Stimulated activated naive CD8-positive, alpha-beta T cell treated with anti-CD3 and anti-CD28 coated beads, Interleukin-15, Interleukin-2, amounts not matched to agents 100 U/mL and 50 U/mL, for 24 hours (primary cell): Measurements from ENCODE around the gene GNG7.
"Not testable (repeated sequence)": the region's sequence is repeated elsewhere in the genome, so short reads cannot be mapped to it uniquely, and the experiment has no call there.

Source experiments
- ATAC-seq: fragments of 150-1000 bp; cut with Tn5 transposase; one replicate; pipeline ENCODE4 v1.10.0; 2021
- DNase-seq: peaks from one replicate; pipeline ENCODE4 v3.0.0; 2021

The GNG7 gene

GRCh38 chr19:2713170-2713569, 10.7 kb upstream of the GNG7 start:
- DNase-seq, ATAC-seq: not testable (repeated sequence)

GRCh38 chr19:2711875-2712205, 9.3 kb upstream of the GNG7 start:
- ATAC-seq (no peak), DNase-seq (no peak)

- ATAC-seq: no peak
- no peak for DNase-seq
Observed at GRCh38 chr19:2711172-2711874, 8.8 kb upstream of the GNG7 start.

GRCh38 chr19:2706251-2706650, 3.8 kb upstream of the GNG7 start:
- DNase-seq: no peak
- ATAC-seq: no peak

- DNase-seq: no peak
Observed at GRCh38 chr19:2703691-2704216, 1.3 kb upstream of the GNG7 start.

GRCh38 chr19:2703077-2703437, 563 bp upstream of the GNG7 start:
- no peak for DNase-seq

More at GRCh38 chr19:2703691-2704216, 1.3 kb upstream of the GNG7 start:
- no peak for ATAC-seq

GRCh38 chr19:2701361-2702169, 929 bp downstream of the GNG7 start:
- DNase-seq: no peak
- ATAC-seq: no peak

More at GRCh38 chr19:2703077-2703437, 563 bp upstream of the GNG7 start:
- no peak for ATAC-seq

GRCh38 chr19:2700660-2701360, 1.7 kb downstream of the GNG7 start:
- no peak for ATAC-seq
- DNase-seq: no peak

- ATAC-seq (no peak), DNase-seq (no peak)
Observed at GRCh38 chr19:2699413-2700140, 2.9 kb downstream of the GNG7 start.

GRCh38 chr19:2694196-2694595, 8.3 kb downstream of the GNG7 start:
- no peak for DNase-seq
- ATAC-seq: no peak

GRCh38 chr19:2693492-2694160, 8.9 kb downstream of the GNG7 start:
- ATAC-seq (no peak), DNase-seq (no peak)

GRCh38 chr19:2691951-2692350, 10.5 kb downstream of the GNG7 start:
- ATAC-seq (no peak), DNase-seq (no peak)

- ATAC-seq: no peak
Observed at GRCh38 chr19:2690856-2691255, 11.6 kb downstream of the GNG7 start.

GRCh38 chr19:2686360-2686759, 16.1 kb downstream of the GNG7 start:
- no peak for ATAC-seq

More at GRCh38 chr19:2690856-2691255, 11.6 kb downstream of the GNG7 start:
- no peak for DNase-seq

GRCh38 chr19:2685204-2685704, 17.2 kb downstream of the GNG7 start:
- no peak for DNase-seq
- no peak for ATAC-seq

More at GRCh38 chr19:2686360-2686759, 16.1 kb downstream of the GNG7 start:
- no peak for DNase-seq

- DNase-seq: no peak
Observed at GRCh38 chr19:2683430-2684003, 19.0 kb downstream of the GNG7 start.

GRCh38 chr19:2680808-2681207, 21.7 kb downstream of the GNG7 start:
- no peak for ATAC-seq
- no peak for DNase-seq

More at GRCh38 chr19:2683430-2684003, 19.0 kb downstream of the GNG7 start:
- ATAC-seq: no peak

- DNase-seq (no peak), ATAC-seq (no peak)
Observed at GRCh38 chr19:2679439-2679838, 23.1 kb downstream of the GNG7 start.

GRCh38 chr19:2678948-2679347, 23.5 kb downstream of the GNG7 start:
- ATAC-seq, DNase-seq: not testable (repeated sequence)

- DNase-seq (no peak), ATAC-seq (no peak)
Observed at GRCh38 chr19:2678044-2678671, 24.3 kb downstream of the GNG7 start.
